Epithelial cell of alveolus of lung (primary cell): ENCODE data around the gene MDFIC. TPM values are rescaled to one million over a fixed set of nuclear protein-coding genes. Genes with fewer than 3 reads are reported as not detected.

Experiments used
- total RNA-seq: library from RNA; depleted of rRNA; stranded (reverse); fragments of >200 nt; gene quantifications from 2 replicates; pipeline ENCODE4 v1.2.1, GENCODE V29; 2015

MDFIC gene, protein sequence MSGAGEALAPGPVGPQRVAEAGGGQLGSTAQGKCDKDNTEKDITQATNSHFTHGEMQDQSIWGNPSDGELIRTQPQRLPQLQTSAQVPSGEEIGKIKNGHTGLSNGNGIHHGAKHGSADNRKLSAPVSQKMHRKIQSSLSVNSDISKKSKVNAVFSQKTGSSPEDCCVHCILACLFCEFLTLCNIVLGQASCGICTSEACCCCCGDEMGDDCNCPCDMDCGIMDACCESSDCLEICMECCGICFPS
- total RNA-seq: 30.7 and 46.4 TPM in 2 replicates

DNA sequence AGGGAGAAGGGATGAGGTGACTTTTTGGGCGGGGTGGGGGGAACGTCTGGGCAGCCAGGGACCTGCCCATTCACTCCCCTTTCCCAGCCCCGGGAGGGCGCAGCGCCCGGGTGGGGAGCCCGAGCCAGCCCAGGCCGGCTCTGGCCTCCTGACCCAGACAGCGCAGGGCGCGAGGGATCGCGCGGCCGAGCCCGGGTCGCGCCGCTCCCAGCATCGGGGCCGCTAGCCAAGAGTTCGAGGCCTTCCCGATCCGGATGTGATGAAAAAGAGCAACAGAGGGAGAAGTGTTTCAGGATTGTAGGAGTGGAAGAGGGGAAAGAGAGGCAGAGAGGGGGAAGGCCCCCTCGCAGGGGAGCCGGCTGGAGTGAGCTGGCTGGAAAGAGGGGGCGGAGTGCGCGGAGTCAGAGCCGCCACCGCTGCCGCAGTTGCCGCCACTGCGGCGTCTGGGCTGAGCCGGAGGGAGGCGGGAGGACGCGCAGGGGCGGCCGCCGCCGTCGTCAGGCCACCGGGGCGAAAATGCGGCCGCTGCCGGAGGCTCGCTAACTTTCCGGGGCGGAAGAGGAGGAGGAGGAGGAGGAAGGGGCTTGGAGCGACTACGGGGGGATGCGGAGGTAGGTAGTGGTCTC lies at the start of gene MDFIC:
MDFIC (plus strand) TSS at position 69 of the 626 bp plus-strand sequence. CDS start 940 bp downstream, outside the sequence.

